Peyer's patch (tissue), 4 donors: ENCODE measurements around the gene PTPRK.

Experiments used
- CTCF ChIP-seq, 6 experiments: fragments of 450-650 bp in 4 of 6; fragments of 200-600 bp in 2 of 6; sonication (generic) in 1 of 6; IDR thresholded peaks; one replicate each; pipeline ENCODE4 v1.5.1; 2017 to 2019; ENCODE audit warnings: antibody characterized with exemption in 6 of 6, mild to moderate bottlenecking in 3 of 6, moderate library complexity in 1 of 6
- POLR2A ChIP-seq, 2 donors: fragments of 450-650 bp; IDR thresholded peaks; one replicate each; pipeline ENCODE4 v1.5.1; 2017; ENCODE audit warnings: antibody characterized with exemption in 2 of 2, mild to moderate bottlenecking in 2 of 2, moderate library complexity in 2 of 2

- TF ChIP-seq CTCF (IDR thresholded peaks at IDR 0.05) (no peak), POLR2A (IDR thresholded peaks at IDR 0.05) (no peak)
These were observed 390.7 kb downstream of the PTPRK start for GRCh38 chr6:128129679-128130078.
